ENCODE results near the gene CDKN1C.

The CDKN1C gene

DNA sequence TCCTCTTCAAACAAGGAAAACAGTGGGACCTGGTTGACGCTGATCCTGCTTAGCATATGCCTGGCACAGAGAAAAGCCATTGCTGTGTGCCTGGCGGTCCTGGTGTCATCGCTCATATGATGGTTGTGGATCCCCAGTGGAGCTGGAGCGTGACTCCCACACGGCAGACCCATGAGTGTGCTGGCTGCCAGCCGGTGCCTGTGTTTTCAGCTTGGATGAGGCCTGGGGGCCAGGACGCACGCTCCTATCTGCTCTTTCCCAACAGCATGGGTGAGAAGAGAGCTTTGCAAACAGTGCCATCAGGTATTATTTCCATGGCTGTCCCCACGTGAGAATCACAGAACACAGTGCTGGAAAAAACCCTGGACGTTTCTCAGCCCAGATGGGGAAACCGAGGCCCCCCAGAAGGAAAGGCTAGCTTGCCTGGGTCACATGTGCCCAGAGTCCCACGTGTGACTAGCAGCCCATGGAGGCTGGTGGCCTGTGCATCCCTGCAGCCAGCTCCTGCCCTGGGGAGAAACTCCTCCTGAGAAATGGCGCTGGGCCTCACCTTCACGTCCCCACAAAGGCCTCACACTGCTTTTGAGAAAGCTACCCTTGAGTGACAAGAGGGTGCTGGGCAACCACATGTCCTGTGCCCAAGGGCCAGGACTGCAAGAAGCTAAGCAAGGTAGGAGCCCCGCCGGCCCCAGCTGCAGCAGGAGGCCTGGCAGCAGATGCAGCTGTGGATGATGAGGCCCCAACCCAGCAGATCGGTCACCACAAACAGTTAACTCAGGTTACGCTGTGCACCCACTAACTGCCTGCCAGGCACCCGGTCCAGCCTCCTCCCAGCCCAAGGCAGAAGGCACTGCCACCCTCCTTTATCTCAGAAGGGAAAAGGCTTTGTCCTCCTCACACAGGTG is 4.2 kb downstream of the CDKN1C start:
- no peak overlapping the region for H3K4me3 ChIP-seq (ENCODE audit: low read length)
- no peak for TF ChIP-seq CTCF (conservative IDR thresholded peaks at IDR 0.05; ENCODE audit: low read length)
- no peak for DNase-seq (ENCODE audit: low read depth)

- no peak for DNase-seq (ENCODE audit: low read depth)
- TF ChIP-seq CTCF (conservative IDR thresholded peaks at IDR 0.05; ENCODE audit: low read length) = no peak
These were observed 4.9 kb downstream of the CDKN1C start for GRCh38 chr11:2880646-2881045.

DNA sequence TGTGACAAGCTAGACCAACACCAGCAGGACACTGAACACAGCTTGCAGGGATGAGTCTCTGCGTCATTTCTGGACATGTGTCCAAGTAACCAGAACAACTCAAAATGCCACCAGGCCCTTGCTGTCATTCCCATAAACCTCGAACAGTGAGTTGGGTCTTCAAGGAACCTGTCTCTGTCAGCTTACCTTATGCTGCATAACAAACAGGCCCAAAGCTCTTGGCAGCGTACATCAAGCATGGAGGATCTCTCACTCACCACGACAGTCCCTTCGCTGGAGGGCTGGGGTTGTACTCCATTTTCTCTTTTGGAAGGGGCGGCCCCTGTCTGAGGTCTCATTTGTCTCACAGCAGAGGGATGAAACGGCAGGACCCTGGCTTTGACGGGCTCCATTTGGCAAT is 6.8 kb downstream of the CDKN1C start:
- no peak for TF ChIP-seq CTCF (conservative IDR thresholded peaks at IDR 0.05; ENCODE audit: low read length)
- no peak overlapping the region for H3K4me3 ChIP-seq (ENCODE audit: low read length)
- DNase-seq (ENCODE audit: low read depth) = no peak

More at GRCh38 chr11:2880646-2881045, 4.9 kb downstream of the CDKN1C start:
- no peak overlapping the region for H3K4me3 ChIP-seq (ENCODE audit: low read length)

DNA sequence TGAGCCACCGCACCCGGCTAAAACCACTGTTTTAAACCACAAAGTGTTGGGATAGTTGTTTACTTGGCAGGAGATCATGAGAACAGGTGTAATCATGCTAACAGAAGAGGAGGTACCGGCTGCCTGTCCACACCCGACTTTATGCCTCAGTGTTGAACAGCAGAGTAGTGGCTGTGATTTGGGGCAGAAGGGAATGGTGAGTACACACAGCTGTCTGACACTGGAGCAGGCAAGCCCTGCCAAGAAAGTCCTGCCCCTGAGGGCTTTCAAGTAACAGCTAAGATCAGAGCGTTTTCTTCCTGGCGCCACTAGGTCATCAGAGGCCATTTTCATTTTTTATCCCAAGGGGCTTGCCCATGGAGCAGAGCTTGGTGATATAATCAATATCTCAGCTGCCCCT is 8.1 kb downstream of the CDKN1C start:
- no peak overlapping the region for H3K4me3 ChIP-seq (ENCODE audit: low read length)
- no peak for DNase-seq (ENCODE audit: low read depth)
- TF ChIP-seq CTCF (conservative IDR thresholded peaks at IDR 0.05; ENCODE audit: low read length) = no peak

GRCh38 chr11:2874963-2875362 is 10.6 kb downstream of the CDKN1C start:
- DNase-seq (ENCODE audit: low read depth) = no peak
- TF ChIP-seq CTCF (conservative IDR thresholded peaks at IDR 0.05; ENCODE audit: low read length) = no peak
- no peak overlapping the region for H3K4me3 ChIP-seq (ENCODE audit: low read length)

DNA sequence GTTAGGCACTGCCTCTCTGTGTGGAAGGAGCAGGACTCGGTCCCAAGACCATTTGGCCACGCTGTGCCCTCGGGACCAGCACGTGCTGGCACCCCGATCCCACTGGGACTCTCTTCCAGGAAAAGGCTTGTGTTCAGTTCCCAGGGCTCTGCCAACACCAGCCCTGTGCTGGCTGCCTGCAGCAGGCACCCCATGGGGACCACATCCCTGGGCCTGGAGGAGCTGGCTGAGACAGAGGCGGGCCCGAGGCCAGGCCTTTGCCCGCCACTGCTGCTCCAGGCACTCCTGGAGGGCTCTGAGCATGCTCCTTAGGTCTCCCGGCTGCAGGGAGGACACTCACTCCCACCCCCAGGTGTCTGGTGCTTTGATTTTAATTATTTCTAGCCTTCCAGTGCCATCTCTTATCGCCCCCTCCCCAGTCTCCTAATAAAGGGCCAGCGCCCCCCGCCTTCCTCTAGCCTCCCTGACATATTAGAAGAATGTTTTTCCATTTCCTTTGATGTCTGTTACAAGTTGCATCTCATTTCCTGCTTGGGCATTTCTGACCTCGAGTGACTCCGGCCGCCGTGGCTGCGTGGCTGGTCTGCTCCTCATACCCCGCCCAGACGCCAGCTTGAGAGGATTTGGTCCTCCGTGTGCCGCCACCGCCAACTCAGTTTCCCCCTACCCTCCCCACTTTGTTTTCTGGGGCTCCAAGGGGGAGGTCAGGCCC is 14.4 kb downstream of the CDKN1C start:
- H3K4me3 ChIP-seq (ENCODE audit: low read length) = no peak overlapping the region
- no peak for DNase-seq (ENCODE audit: low read depth)
- no peak for TF ChIP-seq CTCF (conservative IDR thresholded peaks at IDR 0.05; ENCODE audit: low read length)

Measured in AG10803 (cell line).